GM12892 (cell line): ENCODE measurements around the gene PGK1.
"Not testable (repeated sequence)": the region's sequence is repeated elsewhere in the genome, so short reads cannot be mapped to it uniquely, and the experiment has no call there.

Source experiments
- DNase-seq: peaks from one replicate; pipeline ENCODE4 v3.0.0; 2011; ENCODE audit not compliant: insufficient read length
- FAIRE-seq: peaks from 2 replicates; lab custom pipeline; 2011; peaks lifted over from hg19 to GRCh38; lab: Jason Lieb, UNC
- POLR2A ChIP-seq: IDR thresholded peaks from 2 replicates; pipeline ENCODE4 v1.6.1; 2011; ENCODE audit warnings: low read depth, low read length, control low read depth
- POLR2AphosphoS5 ChIP-seq: IDR thresholded peaks from 2 replicates; pipeline ENCODE4 v1.6.1; 2011; ENCODE audit warnings: low read depth, low read length, control low read depth
- TAF1 ChIP-seq: IDR thresholded peaks from 2 replicates; pipeline ENCODE4 v1.6.1; 2011; ENCODE audit warnings: low read depth, mild to moderate bottlenecking, control low read depth, low read length, borderline replicate concordance

PGK1 gene

DNA sequence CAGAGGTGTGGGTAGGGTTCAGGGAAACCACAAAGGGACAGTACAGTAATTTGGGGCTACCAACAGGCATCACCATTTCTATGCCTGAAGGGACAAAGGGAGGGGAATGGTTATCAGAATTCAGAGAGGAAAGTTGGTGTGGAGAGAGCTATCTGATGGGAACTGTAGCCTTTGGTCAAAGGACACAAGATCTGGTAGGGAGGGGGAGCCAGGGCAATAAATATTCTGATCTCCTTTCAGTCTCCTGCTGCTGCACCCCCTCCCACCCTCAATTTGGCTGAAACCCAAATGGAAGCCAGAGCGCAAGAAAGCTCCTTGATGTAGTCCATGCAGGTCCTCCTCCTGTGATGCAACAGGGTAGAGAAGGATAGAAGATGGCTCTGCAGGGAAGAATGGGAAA, 14.6 kb downstream of the PGK1 start:
- FAIRE-seq: no peak
- TF ChIP-seq TAF1 (no peak), POLR2AphosphoS5 (no peak), POLR2A (no peak)
- DNase-seq: no peak

DNA sequence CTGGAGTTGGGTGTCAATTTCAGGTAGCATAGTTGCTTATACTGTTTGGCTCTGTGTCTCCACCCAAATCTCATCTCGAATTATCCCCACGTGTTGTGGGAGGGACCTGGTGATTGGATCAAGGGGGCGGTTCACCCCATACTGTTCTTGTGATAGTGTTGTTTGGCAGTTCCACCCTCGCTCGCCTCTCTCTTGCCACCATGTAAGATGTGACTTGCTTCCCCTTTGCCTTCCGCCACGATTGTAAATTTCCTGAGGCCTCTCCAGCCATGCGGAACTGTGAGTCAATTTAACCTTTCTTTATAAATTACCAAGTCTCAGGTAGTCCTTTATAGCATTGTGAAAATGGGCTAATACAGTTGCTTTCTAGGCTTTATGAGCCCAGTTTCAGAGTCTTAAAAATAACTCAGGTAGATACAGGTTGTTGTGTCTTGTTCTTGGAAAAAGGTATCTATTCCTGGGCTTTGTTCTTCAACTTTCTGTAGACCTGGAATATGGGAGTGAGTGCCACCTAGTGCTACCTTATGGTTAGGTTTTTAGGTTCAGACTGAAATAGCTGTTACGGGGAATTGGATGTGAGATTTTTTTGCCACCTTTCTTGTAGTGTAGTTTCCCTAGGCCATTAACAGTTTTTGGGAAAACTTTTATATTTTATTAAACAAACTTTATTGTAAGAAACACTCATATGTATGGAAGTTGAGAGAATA, 15.6 kb downstream of the PGK1 start:
- DNase-seq (no peak), FAIRE-seq (no peak)
- TF ChIP-seq POLR2A (no peak), TAF1 (no peak), POLR2AphosphoS5 (no peak)

DNA sequence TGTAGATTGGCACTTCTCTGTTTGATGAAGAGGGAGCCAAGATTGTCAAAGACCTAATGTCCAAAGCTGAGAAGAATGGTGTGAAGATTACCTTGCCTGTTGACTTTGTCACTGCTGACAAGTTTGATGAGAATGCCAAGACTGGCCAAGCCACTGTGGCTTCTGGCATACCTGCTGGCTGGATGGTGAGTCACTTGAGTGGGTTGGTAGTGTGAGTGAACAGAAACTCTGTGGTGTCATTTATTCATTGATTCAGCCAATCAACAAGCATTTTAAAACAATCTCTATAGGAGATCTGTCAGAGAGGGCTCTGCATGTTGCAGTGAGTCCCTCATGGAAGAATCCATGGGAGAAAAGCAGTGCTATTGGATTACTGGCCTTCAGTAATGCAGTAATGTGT, 19.1 kb downstream of the PGK1 start:
- DNase-seq (no peak), FAIRE-seq (no peak)
- TF ChIP-seq TAF1 (no peak), POLR2AphosphoS5 (no peak), POLR2A (no peak)

DNA sequence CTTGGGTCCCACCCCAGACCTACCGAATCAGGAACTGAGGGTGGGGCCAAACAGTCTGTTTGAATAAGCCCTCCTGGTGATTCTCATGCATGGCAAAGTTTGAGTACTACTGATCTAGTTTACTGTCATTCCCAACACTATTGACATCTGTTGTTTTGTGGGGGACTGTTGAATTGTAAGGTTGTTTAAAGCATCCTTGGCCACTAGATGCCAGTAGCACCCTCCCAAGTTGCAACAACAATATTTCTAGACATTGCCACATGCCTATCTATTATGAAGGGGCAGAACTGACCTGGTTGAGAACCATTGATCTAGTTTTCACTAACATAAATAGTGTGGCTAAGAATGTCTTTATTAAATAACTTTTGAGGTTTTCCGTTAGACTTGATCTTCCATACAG, 20.3 kb downstream of the PGK1 start:
- FAIRE-seq: peak; percentile 84
- DNase-seq: no peak

DNA sequence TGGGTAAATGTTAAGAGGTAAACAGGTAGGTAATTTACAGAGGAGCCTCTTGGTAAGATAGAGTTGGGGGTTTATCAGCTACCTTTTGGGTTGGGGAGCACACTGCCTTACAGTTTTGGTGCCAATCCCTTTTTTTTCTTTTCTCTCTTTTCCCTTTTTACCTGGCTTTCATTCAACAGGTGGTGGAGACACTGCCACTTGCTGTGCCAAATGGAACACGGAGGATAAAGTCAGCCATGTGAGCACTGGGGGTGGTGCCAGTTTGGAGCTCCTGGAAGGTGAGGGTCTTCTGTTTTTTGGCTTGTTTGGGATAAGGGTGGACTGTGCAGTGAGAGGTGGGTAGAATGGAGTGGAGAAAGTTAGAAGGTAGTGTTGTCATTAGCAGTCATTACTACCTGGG, 21.1 kb downstream of the PGK1 start:
- TF ChIP-seq POLR2AphosphoS5 (no peak), POLR2A (no peak), TAF1 (no peak)
- no peak for DNase-seq
- FAIRE-seq: no peak

More for the DNA sequence above, 20.3 kb downstream of the PGK1 start:
- TF ChIP-seq POLR2A (no peak), TAF1 (no peak), POLR2AphosphoS5 (no peak)

DNA sequence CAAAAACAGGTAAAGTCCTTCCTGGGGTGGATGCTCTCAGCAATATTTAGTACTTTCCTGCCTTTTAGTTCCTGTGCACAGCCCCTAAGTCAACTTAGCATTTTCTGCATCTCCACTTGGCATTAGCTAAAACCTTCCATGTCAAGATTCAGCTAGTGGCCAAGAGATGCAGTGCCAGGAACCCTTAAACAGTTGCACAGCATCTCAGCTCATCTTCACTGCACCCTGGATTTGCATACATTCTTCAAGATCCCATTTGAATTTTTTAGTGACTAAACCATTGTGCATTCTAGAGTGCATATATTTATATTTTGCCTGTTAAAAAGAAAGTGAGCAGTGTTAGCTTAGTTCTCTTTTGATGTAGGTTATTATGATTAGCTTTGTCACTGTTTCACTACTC, 21.7 kb downstream of the PGK1 start:
- FAIRE-seq: peak; percentile 5
- DNase-seq: not testable (repeated sequence)

DNA sequence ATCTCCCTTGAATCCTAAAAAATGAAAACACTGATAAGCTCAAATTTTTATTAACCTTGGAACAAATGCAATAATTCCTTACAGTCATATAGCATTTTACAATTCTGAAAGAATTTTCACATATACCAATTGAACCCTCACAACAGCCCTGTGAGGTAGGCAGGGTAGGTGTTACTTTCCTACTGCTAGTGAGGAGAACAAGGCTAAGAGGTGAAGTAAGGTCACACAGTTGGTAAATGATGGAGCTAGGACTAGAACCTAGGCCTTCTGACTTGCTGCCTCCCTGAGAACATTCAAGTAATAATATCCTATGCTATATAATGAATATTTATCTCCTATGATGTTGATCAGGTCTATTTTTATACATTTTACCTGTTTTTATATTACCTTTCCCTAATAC, 25.7 kb downstream of the PGK1 start:
- FAIRE-seq: no peak
- no peak for DNase-seq
- TF ChIP-seq POLR2AphosphoS5 (peak; percentile 30; the same call in 1 of the 2 replicates), TAF1 (no peak)

DNA sequence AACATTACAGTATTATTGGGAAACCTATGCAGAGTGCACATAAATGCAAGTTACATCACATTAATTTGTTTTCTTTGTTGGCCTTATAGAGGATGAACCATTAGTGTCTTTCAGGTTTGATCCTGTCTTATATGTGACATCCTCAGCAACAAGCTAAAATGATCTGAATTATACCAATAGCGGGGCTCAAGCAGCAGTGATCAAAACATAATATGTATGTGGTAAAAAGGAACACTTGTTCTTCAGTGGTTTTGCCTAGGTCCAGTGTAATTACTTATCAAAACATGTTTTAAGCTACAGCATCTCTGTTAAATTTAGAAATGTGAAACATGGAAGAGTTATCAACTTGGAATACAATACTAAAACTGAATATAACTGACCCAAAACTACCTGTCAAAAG, 26.3 kb downstream of the PGK1 start:
- DNase-seq (no peak), FAIRE-seq (no peak)
- no peak for TF ChIP-seq TAF1

DNA sequence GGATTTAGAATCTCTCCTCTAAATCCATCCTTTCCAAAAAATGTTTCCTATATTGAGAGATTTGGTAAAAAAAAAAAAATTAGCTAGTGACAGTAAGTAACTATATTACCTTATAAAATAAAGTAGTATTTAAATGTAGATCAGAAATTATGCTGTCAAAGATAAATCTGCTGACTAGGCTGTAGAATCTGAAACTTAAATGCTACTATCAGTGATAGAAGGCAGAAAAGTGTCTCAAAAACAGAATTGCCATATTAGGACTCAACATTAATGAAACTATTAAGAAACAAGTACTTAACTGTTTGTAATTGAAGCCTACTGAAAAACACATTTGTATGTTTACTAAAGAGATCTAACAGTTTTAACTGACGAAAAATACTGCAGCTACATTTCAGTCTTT, 27.1 kb downstream of the PGK1 start:
- no peak for FAIRE-seq
- TF ChIP-seq POLR2AphosphoS5 (no peak), POLR2A (no peak), TAF1 (no peak)
- no peak for DNase-seq

DNA sequence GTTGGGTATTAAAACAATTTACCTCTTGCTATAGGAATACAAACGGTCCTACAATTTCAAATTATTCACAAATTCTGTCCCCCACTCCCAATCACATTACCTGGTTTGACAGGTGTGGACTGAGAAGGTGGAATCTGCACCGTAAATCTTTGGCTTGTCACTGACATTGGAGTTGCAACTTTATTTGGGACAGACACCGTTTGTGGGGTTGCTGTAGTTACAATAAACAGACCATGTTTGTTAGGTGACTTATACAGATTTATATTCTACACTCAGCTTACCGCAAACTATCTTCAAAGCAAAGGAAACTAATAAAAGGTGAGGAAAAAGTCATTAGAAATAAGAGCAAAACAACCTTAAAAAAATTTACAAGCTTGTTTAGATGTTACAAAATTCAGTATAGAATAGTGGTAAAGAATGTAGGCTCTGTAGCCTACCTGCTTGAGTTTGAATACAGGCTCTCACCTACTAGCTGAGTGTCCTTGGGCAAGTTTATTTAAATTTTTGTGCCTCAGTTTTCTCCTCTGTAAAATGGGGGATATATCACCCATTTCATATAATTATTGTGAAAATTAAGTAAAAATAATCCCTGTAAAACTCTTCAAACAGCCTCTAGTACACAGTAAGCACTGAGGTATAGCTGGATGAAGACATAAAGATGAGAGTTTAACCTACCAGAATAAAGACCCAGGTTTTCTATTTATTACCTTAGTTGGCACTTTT, 29.4 kb downstream of the PGK1 start:
- FAIRE-seq (no peak), DNase-seq (no peak)
- TF ChIP-seq POLR2AphosphoS5: no peak
- no peak for TF ChIP-seq POLR2A
- TF ChIP-seq TAF1: no peak

DNA sequence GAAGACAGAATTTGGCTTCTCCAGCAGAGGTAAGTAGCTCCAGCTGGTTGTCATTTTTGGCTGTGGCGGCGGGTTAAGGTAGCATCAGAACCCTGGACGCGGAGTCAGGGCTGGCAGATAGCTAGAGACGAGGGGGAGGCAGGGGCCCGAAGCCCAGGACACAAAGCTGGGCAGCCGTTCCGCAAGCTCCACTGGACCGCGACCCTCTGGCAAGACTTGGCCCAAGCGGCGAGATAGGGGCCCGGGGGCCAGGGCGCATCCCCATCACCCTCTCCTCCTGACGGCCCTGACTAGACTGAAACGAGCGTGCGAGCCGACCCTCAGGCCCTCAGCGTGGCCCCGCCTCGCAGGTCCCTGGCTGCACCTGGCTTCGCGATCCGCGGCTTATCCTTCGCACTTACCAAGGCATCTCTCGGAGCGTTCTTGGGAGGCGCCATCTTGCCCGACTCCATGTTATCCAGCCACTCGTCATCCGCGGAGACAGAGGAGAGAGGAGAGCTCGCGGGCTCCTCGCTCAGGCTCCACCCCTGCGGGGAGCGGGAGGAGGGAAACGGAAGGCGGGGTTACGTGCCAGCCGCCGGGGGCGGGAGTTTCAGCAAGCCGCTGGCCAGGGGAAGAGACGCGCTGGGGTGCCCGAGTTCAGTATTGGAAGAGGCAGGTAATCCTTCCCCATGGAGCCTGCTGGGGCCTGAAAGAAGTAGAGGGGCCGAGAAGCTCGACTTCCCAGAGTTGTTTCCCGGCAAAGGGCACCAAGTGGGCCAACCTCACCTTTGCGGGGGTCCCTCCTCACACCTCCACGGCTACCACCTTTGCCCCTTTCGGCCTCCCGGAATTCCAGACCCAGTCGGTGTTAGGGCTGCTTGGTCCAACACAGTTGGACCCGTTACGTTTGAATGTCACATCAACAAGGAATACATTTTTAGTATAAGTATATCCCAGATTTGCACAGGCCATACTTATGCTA, 35.4 kb downstream of the PGK1 start, which contains the start of gene TAF9B:
TSS of gene TAF9B (minus strand) at position 491 of the 964 bp plus-strand sequence. CDS start at position 452, 39 bp downstream.
- DNase-seq (peak; percentile 70), FAIRE-seq (peak; percentile 83)
- 0 out of 2 replicates have a peak, but pooled peaks have one; percentile 21 for TF ChIP-seq POLR2AphosphoS5
- TF ChIP-seq POLR2A: peak; percentile 60; the same call in 1 of the 2 replicates
- TF ChIP-seq TAF1: peak; percentile 68

DNA sequence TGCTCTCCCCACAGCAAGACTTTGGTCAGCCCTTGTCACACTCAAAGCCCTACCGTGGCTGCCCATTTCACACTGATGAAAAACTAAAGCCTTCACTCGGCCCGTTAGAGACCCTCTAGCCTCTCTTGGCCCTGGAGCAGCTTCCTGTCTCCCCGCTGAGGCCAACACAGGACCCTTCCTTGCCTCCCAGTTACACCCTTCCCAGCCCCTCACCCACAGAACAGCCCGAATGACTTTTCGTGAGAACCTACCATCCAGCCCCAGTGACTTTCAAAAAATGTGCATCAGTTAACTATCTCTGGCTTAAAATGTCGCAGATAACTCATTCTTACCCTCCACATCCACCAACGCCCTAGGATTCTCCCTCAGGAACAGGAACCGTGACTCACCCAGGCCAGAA, 36.2 kb downstream of the PGK1 start:
- TF ChIP-seq TAF1 (no peak), POLR2AphosphoS5 (no peak), POLR2A (no peak)
- FAIRE-seq: no peak
- no peak for DNase-seq

DNA sequence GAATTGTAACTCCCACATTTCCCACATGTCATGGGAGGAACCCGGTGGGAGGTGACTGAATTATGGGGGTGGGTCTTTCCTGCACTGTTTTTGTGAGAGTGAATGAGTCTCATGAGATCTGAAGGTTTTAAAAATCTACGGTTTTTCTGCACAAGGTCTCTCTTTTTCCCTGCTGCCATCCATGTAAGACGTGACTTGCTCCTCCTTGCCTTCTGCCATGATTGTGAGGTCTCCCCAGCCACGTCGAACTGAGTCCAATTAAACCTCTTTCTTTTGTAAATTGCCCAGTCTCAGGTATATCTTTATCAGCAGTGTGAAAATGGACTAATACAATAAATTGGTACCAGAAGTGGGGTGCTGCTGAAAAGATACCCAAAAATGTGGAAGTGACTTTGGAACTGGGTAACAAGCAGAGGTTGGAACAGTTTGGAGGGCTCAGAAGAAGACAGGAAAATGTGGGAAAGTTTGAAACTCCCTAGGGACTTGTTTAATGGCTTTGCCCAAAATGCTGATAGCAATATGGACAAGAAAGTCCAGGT, 43.0 kb downstream of the PGK1 start:
- not testable (repeated sequence) for FAIRE-seq, DNase-seq

DNA sequence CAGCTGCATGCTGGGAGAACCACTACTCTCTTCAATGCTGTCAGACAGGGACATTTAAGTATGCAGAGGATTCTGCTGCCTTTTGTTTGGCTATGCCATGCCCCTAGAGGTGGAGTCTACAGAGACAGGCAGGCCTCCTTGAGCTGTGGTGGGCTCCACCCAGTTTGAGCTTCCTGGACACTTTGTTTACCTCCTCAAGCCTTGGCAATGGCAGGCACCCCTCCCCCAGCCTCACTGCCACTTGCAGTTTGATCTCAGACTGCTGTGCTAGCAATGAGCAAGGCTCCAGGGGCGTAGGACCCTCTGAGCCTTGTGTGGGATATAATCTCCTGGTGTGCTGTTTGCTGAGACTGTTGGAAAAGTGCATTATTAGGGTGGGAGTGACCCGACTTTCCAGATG, 53.3 kb downstream of the PGK1 start:
- FAIRE-seq, DNase-seq: not testable (repeated sequence)

DNA sequence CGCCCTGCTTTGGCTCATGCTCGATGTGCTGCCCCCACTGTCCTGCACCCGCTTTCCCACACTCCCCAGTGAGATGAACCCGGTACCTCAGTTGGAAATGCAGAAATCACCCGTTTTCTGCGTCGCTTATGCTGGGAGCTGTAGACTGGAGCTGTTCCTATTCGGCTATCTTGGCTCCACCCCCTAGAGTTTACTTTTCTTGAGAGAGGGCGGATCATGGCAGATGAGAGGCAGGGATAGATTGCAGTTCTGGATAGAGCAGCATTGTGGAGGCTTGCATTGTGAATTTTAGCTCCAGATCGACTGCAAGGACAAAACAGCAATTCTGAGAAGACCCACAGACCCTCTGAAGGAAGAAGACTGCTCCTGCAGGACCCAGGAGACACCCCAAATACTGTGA, 53.8 kb downstream of the PGK1 start:
- not testable (repeated sequence) for FAIRE-seq, DNase-seq

DNA sequence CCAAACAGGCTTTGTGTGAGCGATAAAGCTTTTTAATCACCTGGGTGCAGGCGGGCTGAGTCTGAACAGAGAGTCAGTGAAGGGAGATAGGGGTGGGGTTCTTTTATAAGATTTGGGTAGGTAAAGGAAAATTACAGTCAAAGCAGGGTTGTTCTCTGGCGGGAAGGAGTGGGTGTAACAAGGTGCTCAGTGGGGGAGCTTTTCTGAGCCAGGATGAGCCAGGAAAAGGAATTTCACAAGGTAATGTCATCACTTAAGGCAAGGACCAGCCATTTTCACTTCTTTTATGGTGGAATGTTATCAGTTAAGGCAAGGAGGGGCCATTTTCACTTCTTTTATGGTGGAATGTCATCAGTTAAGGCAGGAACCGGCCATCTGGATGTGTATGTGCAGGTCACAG, 56.7 kb downstream of the PGK1 start:
- not testable (repeated sequence) for DNase-seq, FAIRE-seq

DNA sequence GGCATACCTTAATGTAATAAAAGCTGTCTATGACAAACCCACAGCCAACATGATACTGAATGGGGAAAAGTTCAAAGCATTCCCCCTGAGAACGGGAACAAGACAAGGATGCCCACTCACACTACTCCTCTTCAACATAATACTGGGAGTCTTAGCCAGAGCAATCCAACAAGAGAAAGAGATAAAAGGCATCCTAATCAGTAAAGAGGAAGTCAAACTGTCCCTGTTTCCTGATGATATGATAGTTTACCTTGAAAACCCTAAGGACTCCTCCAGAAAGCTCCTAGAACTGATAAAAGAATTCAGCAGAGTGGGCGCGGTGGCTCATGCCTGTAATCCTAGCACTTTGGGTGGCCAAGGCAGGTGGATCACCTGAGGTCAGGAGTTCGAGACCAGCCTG, 59.1 kb downstream of the PGK1 start:
- not testable (repeated sequence) for FAIRE-seq, DNase-seq
